NCI-H1048 (cell line): ENCODE results near the gene CDKN2D.
"Not testable (repeated sequence)": the region's sequence is repeated elsewhere in the genome, so short reads cannot be mapped to it uniquely, and the experiment has no call there.

ENCODE experiments used
- DNase-seq: peaks from one replicate; lab custom pipeline; 2025; lab: John Stamatoyannopoulos, UW

Gene CDKN2D

DNA sequence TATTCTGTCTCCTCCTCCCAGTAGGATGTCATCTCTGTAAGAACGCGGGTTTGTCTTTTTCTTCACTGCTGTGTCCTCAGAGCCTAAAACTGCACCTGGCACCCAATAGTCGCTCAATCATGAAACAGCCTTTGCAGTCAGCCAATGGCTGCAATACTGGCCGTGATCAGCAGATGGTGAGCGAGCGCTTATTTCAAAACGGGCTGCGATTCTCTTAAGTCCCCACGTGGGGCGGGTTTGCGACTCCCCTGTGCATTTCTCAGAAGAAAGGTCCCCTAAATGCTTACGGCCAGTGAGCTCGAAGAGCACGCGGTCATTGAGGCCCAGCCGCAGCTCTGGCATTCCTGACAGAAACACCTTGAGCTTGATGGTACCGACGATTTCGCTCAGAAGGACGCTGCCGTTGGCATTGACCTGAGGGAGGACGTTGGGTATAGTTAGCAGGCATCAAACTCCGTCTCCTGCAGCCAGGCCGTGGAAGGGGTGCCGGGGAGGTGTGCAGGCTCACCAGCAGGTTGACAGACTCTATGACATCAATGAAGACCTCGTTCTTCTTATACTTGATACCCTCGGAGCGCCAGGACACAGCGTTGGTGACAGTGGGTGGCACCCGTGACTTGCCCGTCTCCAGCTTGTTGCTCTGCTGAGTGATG lies 12.3 kb upstream of the CDKN2D start:
- DNase-seq: peak; percentile 49

GRCh38 chr19:10577951-10578350 lies 9.2 kb upstream of the CDKN2D start:
- DNase-seq: no peak

- DNase-seq: no peak
Observed at GRCh38 chr19:10575011-10575716, 6.4 kb upstream of the CDKN2D start.

GRCh38 chr19:10574462-10574861 lies 5.7 kb upstream of the CDKN2D start:
- DNase-seq: no peak

DNA sequence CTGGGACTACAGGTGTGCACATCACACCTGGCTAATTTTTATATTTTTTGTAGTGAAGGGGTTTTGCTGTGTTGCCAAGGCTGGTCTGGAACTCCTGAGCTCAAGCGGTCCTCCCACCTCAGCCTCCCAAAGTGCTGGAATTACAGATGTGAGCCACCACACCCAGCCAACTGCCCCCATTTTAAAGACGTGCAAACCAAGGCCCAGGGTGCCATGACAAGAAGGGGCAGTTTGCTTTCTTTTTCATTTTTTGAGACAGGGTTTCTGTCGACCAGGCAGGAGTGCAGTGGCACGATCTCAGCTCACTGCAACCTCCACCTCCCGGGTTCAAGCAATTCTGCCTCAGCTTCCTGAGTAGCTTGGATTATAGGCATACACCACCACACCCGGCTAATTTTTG lies 5.0 kb upstream of the CDKN2D start:
- DNase-seq: not testable (repeated sequence)

DNA sequence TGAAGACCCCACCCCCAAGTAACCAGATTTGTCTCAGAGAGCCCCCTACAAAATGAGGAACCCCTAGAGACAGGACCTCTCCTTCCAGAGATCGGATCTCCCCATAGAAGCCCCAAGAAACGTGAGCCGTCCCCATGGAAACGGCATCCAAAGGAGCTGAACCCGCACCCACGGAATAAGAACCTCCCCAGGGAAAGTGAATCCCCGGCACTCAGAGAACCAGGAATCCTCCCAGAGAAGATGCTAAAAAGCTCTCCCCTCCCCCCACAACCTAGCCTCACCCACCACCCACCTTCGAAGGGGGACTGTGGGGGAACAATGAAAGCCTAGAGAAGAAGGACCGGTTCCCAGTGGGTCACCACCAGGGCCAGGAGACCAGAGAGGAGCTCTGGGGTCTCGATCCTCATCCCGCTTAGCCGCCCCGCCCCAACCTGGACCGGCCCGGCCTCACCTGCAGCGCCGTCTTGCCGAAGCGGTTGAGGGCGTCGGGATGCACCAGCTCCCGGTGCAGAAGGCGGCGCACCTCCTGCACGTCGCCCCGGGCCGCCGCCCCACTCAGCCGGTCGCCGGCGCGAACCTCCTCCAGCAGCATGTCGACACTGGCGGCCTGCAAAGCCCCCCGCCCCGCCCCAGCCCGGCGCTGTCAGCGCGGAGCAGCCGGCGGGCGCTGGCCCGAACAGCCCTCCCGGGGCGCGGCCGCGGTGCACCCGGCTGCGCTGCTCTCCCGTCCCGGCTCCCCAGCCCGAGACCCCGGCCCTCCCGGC lies 535 bp downstream of the CDKN2D start:
- DNase-seq: no peak

DNA sequence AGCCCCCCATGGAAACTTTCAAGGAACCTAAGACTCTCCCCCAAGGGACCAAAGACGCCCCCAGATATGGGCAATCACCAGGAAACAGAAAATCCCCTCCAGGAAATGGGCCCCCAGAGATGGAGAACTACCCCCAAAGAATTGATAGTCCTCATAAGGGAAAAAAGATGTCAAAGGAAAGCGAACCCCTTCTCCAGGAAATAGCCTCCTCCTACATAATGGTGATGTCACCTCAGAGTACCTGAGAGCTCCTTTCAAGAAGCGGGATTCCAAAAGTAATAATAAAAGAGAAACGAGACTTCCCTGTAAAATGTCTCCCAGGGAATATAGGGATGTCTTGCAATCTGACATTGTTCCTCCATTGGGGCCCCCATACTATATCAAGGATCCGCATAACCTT lies 1.1 kb downstream of the CDKN2D start:
- DNase-seq: no peak

DNA sequence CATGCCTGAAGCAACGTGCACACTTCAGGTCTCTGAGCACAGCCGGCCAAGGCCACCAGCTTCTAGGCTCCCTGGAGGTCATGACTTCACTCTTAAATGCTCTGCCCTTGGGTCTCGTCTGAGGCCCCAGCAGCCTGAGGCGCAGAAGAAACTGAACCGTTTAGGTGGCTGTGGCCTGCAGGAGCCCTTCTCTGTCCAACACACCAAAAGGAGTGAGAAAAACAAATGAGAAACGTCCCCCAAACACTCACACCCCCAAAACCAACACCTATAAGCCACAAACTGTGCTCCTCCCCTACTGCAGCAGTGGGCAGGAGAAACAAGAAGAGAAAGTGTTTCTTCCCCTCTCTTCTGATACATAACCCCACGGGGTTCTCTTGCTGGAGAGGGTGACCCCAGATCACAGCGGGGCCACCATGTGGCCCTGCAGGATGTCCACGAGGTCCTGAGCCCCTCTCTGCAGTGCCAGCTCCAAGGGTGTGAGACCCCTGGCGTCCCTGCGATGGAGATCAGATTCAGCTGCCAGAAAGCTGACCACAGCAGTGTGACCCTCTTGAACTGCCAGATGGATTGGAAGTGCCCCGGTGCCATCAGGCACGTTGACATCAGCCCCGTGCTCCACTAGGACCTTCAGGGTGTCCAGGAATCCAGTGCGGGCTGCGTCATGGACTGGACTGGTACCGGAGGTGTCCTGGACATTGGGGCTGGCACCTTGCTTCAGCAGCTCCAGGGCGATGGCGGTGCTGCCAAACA lies 1.9 kb downstream of the CDKN2D start:
- no peak for DNase-seq

DNA sequence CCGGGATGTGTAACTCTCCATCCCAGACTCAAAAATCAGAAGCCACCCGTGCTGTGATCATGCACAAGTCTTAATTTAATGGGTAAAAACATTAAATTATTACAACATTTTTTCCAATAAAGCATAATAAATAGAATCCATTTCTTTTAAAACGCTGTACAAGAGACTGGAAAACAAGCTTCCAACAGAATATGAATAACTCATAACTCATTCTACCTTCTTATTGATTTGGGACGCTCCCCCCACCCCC lies 2.4 kb downstream of the CDKN2D start:
- no peak for DNase-seq

DNA sequence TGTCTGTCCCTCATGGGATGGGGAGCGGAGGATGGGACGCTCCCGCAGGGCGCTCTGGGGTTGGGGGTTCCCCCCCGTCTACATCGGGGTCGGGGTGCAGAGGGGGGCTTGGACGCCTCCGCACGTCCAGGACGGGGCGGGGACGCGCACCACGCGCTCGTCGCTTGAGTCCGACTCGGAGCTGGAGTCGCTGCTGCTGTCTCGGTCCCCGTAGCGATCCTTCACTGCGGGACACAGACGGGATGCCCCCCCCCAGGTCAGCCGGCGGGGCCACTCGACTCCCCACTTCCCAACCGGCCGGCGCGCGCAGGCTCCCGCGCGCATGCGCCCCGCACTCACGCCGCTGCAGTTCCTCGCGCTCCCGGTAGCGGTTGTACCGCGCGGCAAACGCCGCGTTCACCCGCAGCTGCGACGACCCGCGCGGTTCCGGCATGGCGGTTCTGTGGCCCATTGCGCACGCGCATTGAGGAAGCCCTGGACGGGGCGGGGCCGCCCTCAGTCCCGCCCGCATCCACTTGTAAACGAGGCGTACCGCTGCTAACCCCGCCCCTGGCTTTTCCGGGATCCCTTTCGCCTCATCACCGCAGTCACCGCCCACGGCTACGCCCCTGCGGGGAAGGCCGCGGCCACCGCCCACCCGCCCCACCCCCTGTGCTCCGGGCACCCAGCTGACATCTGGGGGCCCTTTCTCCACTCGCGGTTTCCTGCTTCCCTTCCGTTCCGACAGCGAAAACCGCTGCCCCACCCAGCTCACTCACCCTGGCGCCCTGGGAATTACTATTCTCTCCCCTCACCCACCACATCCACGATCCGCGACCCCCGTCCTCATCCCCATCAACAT lies 3.0 kb downstream of the CDKN2D start, which contains the start of gene KRI1:
Gene KRI1, minus strand, starts transcription at position 444 of the 841 bp plus-strand sequence. Its CDS starts 11 bp downstream, at position 433.
- DNase-seq: peak; percentile 91

DNA sequence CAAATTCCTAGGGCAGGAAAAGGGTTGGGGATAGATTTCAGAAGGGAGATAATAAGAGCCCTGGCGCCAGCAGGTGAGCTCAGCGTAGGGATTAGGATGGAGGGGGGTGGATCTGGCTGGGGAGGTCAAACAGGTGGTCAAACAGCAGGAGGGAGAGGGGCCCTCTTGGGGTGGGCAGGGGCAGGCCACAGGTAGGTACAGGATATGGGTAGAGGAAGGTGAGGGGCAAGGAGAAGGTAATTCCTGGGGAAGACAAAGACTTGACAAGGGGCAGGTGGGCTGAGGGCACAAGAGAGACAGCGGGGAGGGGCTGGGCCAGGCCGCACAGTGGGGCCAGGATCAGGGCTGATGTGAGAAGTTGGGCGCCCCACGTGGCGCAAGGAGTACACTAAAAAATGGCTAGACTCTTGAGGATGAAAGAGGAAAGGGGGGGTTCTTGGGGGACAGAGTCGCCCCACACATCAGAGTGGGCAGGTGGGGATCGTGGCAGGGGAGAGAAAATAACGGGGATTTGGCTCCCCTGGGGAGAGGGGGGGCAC lies 3.7 kb downstream of the CDKN2D start:
- DNase-seq: no peak

- DNase-seq: no peak
Observed at GRCh38 chr19:10562609-10563008, 6.2 kb downstream of the CDKN2D start.

GRCh38 chr19:10560154-10560553 lies 8.6 kb downstream of the CDKN2D start:
- no peak for DNase-seq

DNA sequence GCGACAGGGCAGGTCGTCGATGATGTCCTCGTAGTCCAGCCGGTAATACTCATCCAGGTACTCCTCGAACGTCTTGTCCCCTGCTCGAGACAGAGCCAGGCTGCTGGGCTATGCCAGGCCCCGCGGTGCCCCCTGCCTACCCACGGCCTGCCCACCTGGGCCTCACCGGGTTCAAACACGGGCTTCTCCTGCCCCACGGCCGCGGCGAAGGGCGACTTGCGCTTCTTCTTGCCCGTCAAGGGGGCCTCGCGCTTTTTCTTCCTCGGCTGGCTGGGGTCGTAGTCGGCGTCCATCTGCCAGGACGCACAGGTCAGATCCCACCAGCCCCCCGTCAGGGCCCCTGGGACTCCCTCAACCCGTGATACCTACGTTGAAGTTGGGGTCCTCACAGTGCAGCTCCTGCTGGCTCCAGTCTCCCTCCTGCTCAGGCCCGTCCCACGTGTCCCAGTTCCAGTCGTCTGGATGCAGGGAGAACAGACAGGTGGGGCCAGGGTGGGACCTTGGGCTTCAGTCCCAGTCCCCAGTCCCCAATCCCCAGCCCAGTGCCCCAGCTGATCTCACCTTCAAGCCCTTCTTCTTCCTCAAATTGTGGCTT lies 11.1 kb downstream of the CDKN2D start:
- no peak for DNase-seq

GRCh38 chr19:10555610-10555973 lies 13.2 kb downstream of the CDKN2D start:
- DNase-seq: no peak

- DNase-seq: no peak
Observed at GRCh38 chr19:10554760-10555609, 13.8 kb downstream of the CDKN2D start.

GRCh38 chr19:10553943-10554381 lies 14.8 kb downstream of the CDKN2D start:
- no peak for DNase-seq

DNA sequence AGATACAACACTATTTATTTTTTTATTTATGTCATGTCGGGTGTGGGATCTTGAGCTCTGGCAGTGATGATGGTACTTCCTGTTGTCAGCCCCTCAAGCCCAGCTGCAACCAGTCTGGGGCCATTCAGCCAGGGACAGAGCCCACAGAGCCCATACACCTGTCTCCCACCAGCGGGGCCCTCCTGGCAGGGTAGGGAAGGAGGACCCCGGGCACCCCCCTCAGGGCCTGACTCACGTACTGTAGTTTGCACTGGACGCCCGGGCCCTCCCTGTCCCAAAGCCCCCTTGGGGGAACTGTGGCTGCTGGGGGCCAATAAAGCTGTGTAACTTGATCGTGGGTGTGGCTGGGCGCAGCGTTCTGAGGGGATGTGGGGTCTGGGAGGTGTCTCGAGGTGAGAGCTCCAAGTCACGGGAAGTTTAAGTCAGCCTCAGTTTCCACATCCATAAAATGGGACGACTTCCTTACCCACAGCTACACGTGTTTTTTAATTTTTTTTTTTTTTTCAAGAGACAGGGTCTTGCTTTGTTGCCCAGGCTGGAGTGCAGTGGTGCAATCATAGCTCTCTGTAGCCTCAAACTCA lies 15.6 kb downstream of the CDKN2D start:
- DNase-seq: no peak

GRCh38 chr19:10552510-10553053 lies 16.2 kb downstream of the CDKN2D start:
- no peak for DNase-seq
